ENCODE data around the gene ANO8.
"Not testable (repeated sequence)": the region's sequence is repeated elsewhere in the genome, so short reads cannot be mapped to it uniquely, and the experiment has no call there.

Gene ANO8

GRCh38 chr19:17309965-17310461 lies 24.6 kb downstream of the ANO8 start:
- DNase-seq = no peak

GRCh38 chr19:17309198-17309964 lies 25.3 kb downstream of the ANO8 start, which contains the start of gene DDA1:
DDA1 (plus strand) TSS chr19:17309563; CDS start chr19:17309655, 92 bp downstream.
- DNase-seq = peak; percentile 99

- no peak for DNase-seq
Measured at GRCh38 chr19:17307876-17308377, 26.7 kb downstream of the ANO8 start.

GRCh38 chr19:17306285-17306714 lies 28.4 kb downstream of the ANO8 start:
- DNase-seq = peak; percentile 38

GRCh38 chr19:17305517-17306284 lies 29.0 kb downstream of the ANO8 start, which contains the start of gene MRPL34:
MRPL34 (plus strand) TSS chr19:17305872; CDS start chr19:17305893, 21 bp downstream.
- peak; percentile 99 for DNase-seq

- DNase-seq = no peak
Measured at GRCh38 chr19:17305216-17305516, 29.5 kb downstream of the ANO8 start.

GRCh38 chr19:17304386-17305215 lies 30.1 kb downstream of the ANO8 start:
- no peak for DNase-seq

- DNase-seq = no peak
Measured at GRCh38 chr19:17303940-17304267, 30.8 kb downstream of the ANO8 start.

- peak; percentile 93 for DNase-seq
Measured at GRCh38 chr19:17303167-17303939, 31.3 kb downstream of the ANO8 start, which contains the start of gene ABHD8. ABHD8 (minus strand) TSS chr19:17303425; CDS start chr19:17301616, 1,809 bp downstream.

GRCh38 chr19:17302391-17303166 lies 32.1 kb downstream of the ANO8 start:
- no peak for DNase-seq

GRCh38 chr19:17300992-17301619 lies 33.5 kb downstream of the ANO8 start:
- no peak for DNase-seq

- no peak for DNase-seq
Measured at GRCh38 chr19:17296976-17297375, 37.7 kb downstream of the ANO8 start.

- no peak for DNase-seq
Measured at GRCh38 chr19:17296273-17296672, 38.4 kb downstream of the ANO8 start.

- DNase-seq = not testable (repeated sequence)
Measured at GRCh38 chr19:17295551-17295950, 39.1 kb downstream of the ANO8 start.

GRCh38 chr19:17294051-17294891 lies 40.4 kb downstream of the ANO8 start:
- DNase-seq = no peak

- no peak for DNase-seq
Measured at GRCh38 chr19:17293605-17294004, 41.0 kb downstream of the ANO8 start.

- DNase-seq = no peak
Measured at GRCh38 chr19:17292301-17293074, 42.2 kb downstream of the ANO8 start.

GRCh38 chr19:17289489-17289888 lies 45.2 kb downstream of the ANO8 start:
- DNase-seq = no peak

GRCh38 chr19:17286752-17287151 lies 47.9 kb downstream of the ANO8 start:
- DNase-seq = no peak

All from NCI-H1092 treated with DMSO at 0.1 percent for 48 hours (cell line).